WTC11 (cell line): ENCODE results near the gene SRRT. TPM values are rescaled to one million over a fixed set of nuclear protein-coding genes. Genes with fewer than 3 reads are reported as not detected.

Source experiments
- ATAC-seq: fragments of 200-7000 bp; cut with Tn5 transposase; 2 replicates; pipeline ENCODE4 v1.10.0; 2021; ENCODE audit warnings: mild to moderate bottlenecking, moderate library complexity
- CTCF ChIA-PET: fragments of 300-600 bp; sonication (Branson Sonifier 250); formaldehyde crosslinking; loops from one replicate; lab custom pipeline; 2021; ENCODE audit warnings: antibody characterized with exemption; lab: Charles Lee
- POLR2A ChIA-PET: fragments of 350-600 bp; sonication (Branson Sonifier 250); formaldehyde crosslinking; loops from one replicate; lab custom pipeline; 2021; ENCODE audit warnings: antibody characterized with exemption; lab: Charles Lee
- DNase-seq: peaks from one replicate; pipeline ENCODE4 v3.0.0; 2021; ENCODE audit warnings: low spot score
- H3K27ac Mint-ChIP-seq: 2 replicates; pipeline ENCODE4 v1.8.0; 2021; ENCODE audit warnings: mixed read lengths
- H3K27me3 Mint-ChIP-seq: 2 replicates; pipeline ENCODE4 v1.8.0; 2021; ENCODE audit warnings: low read depth, mild to moderate bottlenecking, moderate library complexity, mixed read lengths
- H3K36me3 Mint-ChIP-seq: 2 replicates; pipeline ENCODE4 v1.8.0; 2021; ENCODE audit warnings: mixed read lengths
- H3K4me1 Mint-ChIP-seq: 2 replicates; pipeline ENCODE4 v1.8.0; 2022; ENCODE audit warnings: mixed read lengths
- H3K4me3 Mint-ChIP-seq: 2 replicates; pipeline ENCODE4 v1.8.0; 2021; ENCODE audit warnings: mild to moderate bottlenecking, moderate library complexity, mixed read lengths
- H3K9me3 Mint-ChIP-seq: 2 replicates; pipeline ENCODE4 v1.8.0; 2021; ENCODE audit warnings: mixed read lengths
- CREB1 ChIP-seq: sonication (generic); formaldehyde crosslinking; IDR thresholded peaks from 2 replicates; pipeline ENCODE4 v1.8.0; 2023; ENCODE audit warnings: mild to moderate bottlenecking, missing genetic modification reagents
- ESRRA ChIP-seq: sonication (generic); formaldehyde crosslinking; IDR thresholded peaks from 2 replicates; pipeline ENCODE4 v1.8.1; 2022; ENCODE audit warnings: mild to moderate bottlenecking, missing genetic modification reagents, borderline replicate concordance
- FOXJ3 ChIP-seq: sonication (generic); formaldehyde crosslinking; IDR thresholded peaks from 2 replicates; pipeline ENCODE4 v1.9.0; 2021; ENCODE audit warnings: missing genetic modification reagents, mild to moderate bottlenecking, borderline replicate concordance
- HMGXB4 ChIP-seq: sonication (generic); formaldehyde crosslinking; IDR thresholded peaks from 2 replicates; pipeline ENCODE4 v1.8.1; 2023; ENCODE audit warnings: mild to moderate bottlenecking, moderate library complexity, missing genetic modification reagents
- NR3C1 ChIP-seq: sonication (generic); formaldehyde crosslinking; conservative IDR thresholded peaks from 2 replicates; pipeline ENCODE4 v1.8.1; 2023; ENCODE audit warnings: low read depth, mild to moderate bottlenecking, missing genetic modification reagents
- PRRX2 ChIP-seq: fragments of 250-450 bp; sonication (Bioruptor Pico); IDR thresholded peaks from 2 replicates; pipeline ENCODE4 v1.8.0; 2021; ENCODE audit warnings: mild to moderate bottlenecking
- SMAD3 ChIP-seq: sonication (generic); formaldehyde crosslinking; IDR thresholded peaks from 2 replicates; pipeline ENCODE4 v1.8.0; 2022; ENCODE audit warnings: missing genetic modification reagents, mild to moderate bottlenecking, borderline replicate concordance
- TCF7 ChIP-seq: sonication (generic); formaldehyde crosslinking; IDR thresholded peaks from 2 replicates; pipeline ENCODE4 v1.8.0; 2022; ENCODE audit warnings: mild to moderate bottlenecking, low read depth, missing genetic modification reagents, moderate library complexity
- TP53 ChIP-seq: sonication (generic); formaldehyde crosslinking; IDR thresholded peaks from 2 replicates; pipeline ENCODE4 v1.8.1; 2023; ENCODE audit warnings: mild to moderate bottlenecking, missing genetic modification reagents
- ZBTB21 ChIP-seq: sonication (generic); formaldehyde crosslinking; IDR thresholded peaks from 2 replicates; pipeline ENCODE4 v1.8.1; 2023; ENCODE audit warnings: mild to moderate bottlenecking, missing genetic modification reagents, borderline replicate concordance
- ZNF396 ChIP-seq: fragments of 250-450 bp; sonication (Bioruptor Pico); IDR thresholded peaks from 2 replicates; pipeline ENCODE4 v1.8.0; 2021; ENCODE audit warnings: mild to moderate bottlenecking, moderate library complexity, borderline replicate concordance
- total RNA-seq: library from RNA; stranded (reverse); gene quantifications from 3 replicates; pipeline ENCODE4 v1.2.3, GENCODE V29; 2021
- TF ChIP-seq, protein P1 (sequence below): sonication (generic); formaldehyde crosslinking; IDR thresholded peaks from 2 replicates; pipeline ENCODE4 v1.8.0; 2023; ENCODE audit warnings: mild to moderate bottlenecking, missing genetic modification reagents
- TF ChIP-seq, protein P2 (sequence below): fragments of 200-600 bp; IDR thresholded peaks from 2 replicates; pipeline ENCODE4 v1.8.0; 2022; ENCODE audit warnings: antibody characterized with exemption
- TF ChIP-seq, protein P3 (sequence below): sonication (generic); formaldehyde crosslinking; IDR thresholded peaks from 2 replicates; pipeline ENCODE4 v1.8.1; 2022; ENCODE audit warnings: mild to moderate bottlenecking, moderate library complexity, missing genetic modification reagents
- TF ChIP-seq, protein P4 (sequence below): sonication (generic); formaldehyde crosslinking; IDR thresholded peaks from 2 replicates; pipeline ENCODE4 v1.8.1; 2022; ENCODE audit warnings: missing genetic modification reagents, borderline replicate concordance
- TF ChIP-seq, protein P5 (sequence below): fragments of 250-450 bp; sonication (Bioruptor Pico); IDR thresholded peaks from 2 replicates; pipeline ENCODE4 v2.1.2; 2022; ENCODE audit warnings: mild to moderate bottlenecking, moderate library complexity
- TF ChIP-seq, protein P6 (sequence below): sonication (generic); formaldehyde crosslinking; conservative IDR thresholded peaks from 2 replicates; pipeline ENCODE4 v1.8.1; 2023; ENCODE audit warnings: mild to moderate bottlenecking, low read depth, missing genetic modification reagents, moderate library complexity

SRRT gene
- total RNA-seq, 1 experiment from 2014 or later = 238 TPM

GRCh38 chr7:100929808-100930174 lies 54.9 kb downstream of the SRRT start:
- CTCF ChIA-PET = no interaction called here
- peaks cover 26% of the 10 kb centered on the region for H3K36me3 Mint-ChIP-seq
- POLR2A ChIA-PET = no interaction called here
- H3K4me1 Mint-ChIP-seq = peaks cover 22% of the 10 kb centered on the region
- ATAC-seq (no peak), DNase-seq (no peak)
- no peaks in the 10 kb centered on the region; the same call in none of the 2 replicates for H3K27me3 Mint-ChIP-seq
- TF ChIP-seq HMGXB4 (CRISPR knock-in tag) (no peak), TP53 (no peak), CREB1 (no peak), PRRX2 (CRISPR knock-in tag) (no peak), TCF7 (CRISPR knock-in tag) (no peak), SMAD3 (CRISPR knock-in tag) (no peak), NR3C1 (CRISPR knock-in tag) (no peak), ESRRA (CRISPR knock-in tag) (no peak), ZNF396 (CRISPR knock-in tag) (no peak), FOXJ3 (CRISPR knock-in tag) (no peak), ZBTB21 (CRISPR knock-in tag) (no peak)
- TF ChIP-seq, protein P1, sequence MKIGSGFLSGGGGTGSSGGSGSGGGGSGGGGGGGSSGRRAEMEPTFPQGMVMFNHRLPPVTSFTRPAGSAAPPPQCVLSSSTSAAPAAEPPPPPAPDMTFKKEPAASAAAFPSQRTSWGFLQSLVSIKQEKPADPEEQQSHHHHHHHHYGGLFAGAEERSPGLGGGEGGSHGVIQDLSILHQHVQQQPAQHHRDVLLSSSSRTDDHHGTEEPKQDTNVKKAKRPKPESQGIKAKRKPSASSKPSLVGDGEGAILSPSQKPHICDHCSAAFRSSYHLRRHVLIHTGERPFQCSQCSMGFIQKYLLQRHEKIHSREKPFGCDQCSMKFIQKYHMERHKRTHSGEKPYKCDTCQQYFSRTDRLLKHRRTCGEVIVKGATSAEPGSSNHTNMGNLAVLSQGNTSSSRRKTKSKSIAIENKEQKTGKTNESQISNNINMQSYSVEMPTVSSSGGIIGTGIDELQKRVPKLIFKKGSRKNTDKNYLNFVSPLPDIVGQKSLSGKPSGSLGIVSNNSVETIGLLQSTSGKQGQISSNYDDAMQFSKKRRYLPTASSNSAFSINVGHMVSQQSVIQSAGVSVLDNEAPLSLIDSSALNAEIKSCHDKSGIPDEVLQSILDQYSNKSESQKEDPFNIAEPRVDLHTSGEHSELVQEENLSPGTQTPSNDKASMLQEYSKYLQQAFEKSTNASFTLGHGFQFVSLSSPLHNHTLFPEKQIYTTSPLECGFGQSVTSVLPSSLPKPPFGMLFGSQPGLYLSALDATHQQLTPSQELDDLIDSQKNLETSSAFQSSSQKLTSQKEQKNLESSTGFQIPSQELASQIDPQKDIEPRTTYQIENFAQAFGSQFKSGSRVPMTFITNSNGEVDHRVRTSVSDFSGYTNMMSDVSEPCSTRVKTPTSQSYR = no peak
- TF ChIP-seq, protein P2, sequence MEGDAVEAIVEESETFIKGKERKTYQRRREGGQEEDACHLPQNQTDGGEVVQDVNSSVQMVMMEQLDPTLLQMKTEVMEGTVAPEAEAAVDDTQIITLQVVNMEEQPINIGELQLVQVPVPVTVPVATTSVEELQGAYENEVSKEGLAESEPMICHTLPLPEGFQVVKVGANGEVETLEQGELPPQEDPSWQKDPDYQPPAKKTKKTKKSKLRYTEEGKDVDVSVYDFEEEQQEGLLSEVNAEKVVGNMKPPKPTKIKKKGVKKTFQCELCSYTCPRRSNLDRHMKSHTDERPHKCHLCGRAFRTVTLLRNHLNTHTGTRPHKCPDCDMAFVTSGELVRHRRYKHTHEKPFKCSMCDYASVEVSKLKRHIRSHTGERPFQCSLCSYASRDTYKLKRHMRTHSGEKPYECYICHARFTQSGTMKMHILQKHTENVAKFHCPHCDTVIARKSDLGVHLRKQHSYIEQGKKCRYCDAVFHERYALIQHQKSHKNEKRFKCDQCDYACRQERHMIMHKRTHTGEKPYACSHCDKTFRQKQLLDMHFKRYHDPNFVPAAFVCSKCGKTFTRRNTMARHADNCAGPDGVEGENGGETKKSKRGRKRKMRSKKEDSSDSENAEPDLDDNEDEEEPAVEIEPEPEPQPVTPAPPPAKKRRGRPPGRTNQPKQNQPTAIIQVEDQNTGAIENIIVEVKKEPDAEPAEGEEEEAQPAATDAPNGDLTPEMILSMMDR = no peak
- TF ChIP-seq, protein P3, sequence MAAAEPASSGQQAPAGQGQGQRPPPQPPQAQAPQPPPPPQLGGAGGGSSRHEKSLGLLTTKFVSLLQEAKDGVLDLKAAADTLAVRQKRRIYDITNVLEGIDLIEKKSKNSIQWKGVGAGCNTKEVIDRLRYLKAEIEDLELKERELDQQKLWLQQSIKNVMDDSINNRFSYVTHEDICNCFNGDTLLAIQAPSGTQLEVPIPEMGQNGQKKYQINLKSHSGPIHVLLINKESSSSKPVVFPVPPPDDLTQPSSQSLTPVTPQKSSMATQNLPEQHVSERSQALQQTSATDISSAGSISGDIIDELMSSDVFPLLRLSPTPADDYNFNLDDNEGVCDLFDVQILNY = no peak
- TF ChIP-seq, protein P4, sequence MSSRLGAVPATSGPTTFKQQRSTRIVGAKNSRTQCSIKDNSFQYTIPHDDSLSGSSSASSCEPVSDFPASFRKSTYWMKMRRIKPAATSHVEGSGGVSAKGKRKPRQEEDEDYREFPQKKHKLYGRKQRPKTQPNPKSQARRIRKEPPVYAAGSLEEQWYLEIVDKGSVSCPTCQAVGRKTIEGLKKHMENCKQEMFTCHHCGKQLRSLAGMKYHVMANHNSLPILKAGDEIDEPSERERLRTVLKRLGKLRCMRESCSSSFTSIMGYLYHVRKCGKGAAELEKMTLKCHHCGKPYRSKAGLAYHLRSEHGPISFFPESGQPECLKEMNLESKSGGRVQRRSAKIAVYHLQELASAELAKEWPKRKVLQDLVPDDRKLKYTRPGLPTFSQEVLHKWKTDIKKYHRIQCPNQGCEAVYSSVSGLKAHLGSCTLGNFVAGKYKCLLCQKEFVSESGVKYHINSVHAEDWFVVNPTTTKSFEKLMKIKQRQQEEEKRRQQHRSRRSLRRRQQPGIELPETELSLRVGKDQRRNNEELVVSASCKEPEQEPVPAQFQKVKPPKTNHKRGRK (CRISPR knock-in tag) = no peak
- TF ChIP-seq, protein P5, sequence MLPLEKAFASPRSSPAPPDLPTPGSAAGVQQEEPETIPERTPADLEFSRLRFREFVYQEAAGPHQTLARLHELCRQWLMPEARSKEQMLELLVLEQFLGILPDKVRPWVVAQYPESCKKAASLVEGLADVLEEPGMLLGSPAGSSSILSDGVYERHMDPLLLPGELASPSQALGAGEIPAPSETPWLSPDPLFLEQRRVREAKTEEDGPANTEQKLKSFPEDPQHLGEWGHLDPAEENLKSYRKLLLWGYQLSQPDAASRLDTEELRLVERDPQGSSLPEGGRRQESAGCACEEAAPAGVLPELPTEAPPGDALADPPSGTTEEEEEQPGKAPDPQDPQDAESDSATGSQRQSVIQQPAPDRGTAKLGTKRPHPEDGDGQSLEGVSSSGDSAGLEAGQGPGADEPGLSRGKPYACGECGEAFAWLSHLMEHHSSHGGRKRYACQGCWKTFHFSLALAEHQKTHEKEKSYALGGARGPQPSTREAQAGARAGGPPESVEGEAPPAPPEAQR = no peak
- TF ChIP-seq, protein P6, sequence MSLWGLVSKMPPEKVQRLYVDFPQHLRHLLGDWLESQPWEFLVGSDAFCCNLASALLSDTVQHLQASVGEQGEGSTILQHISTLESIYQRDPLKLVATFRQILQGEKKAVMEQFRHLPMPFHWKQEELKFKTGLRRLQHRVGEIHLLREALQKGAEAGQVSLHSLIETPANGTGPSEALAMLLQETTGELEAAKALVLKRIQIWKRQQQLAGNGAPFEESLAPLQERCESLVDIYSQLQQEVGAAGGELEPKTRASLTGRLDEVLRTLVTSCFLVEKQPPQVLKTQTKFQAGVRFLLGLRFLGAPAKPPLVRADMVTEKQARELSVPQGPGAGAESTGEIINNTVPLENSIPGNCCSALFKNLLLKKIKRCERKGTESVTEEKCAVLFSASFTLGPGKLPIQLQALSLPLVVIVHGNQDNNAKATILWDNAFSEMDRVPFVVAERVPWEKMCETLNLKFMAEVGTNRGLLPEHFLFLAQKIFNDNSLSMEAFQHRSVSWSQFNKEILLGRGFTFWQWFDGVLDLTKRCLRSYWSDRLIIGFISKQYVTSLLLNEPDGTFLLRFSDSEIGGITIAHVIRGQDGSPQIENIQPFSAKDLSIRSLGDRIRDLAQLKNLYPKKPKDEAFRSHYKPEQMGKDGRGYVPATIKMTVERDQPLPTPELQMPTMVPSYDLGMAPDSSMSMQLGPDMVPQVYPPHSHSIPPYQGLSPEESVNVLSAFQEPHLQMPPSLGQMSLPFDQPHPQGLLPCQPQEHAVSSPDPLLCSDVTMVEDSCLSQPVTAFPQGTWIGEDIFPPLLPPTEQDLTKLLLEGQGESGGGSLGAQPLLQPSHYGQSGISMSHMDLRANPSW (CRISPR knock-in tag) = no peak
- peak overlapping the region; percentile 17; the same call in 1 of the 2 replicates for H3K4me3 Mint-ChIP-seq
- H3K27ac Mint-ChIP-seq = peak overlapping the region; percentile 97
- peaks cover 16% of the 10 kb centered on the region for H3K9me3 Mint-ChIP-seq
